ENCODE data around the gene ERC2.

- TF ChIP-seq, protein P1, sequence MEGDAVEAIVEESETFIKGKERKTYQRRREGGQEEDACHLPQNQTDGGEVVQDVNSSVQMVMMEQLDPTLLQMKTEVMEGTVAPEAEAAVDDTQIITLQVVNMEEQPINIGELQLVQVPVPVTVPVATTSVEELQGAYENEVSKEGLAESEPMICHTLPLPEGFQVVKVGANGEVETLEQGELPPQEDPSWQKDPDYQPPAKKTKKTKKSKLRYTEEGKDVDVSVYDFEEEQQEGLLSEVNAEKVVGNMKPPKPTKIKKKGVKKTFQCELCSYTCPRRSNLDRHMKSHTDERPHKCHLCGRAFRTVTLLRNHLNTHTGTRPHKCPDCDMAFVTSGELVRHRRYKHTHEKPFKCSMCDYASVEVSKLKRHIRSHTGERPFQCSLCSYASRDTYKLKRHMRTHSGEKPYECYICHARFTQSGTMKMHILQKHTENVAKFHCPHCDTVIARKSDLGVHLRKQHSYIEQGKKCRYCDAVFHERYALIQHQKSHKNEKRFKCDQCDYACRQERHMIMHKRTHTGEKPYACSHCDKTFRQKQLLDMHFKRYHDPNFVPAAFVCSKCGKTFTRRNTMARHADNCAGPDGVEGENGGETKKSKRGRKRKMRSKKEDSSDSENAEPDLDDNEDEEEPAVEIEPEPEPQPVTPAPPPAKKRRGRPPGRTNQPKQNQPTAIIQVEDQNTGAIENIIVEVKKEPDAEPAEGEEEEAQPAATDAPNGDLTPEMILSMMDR (conservative IDR thresholded peaks at IDR 0.05; ENCODE audit: low read length), result no peak
- TF ChIP-seq EZH2phosphoT487 (IDR thresholded peaks at IDR 0.05; ENCODE audit: borderline replicate concordance, low read depth, low read length), result no peak
These were observed 960.5 kb downstream of the ERC2 start for GRCh38 chr3:55507808-55508207.

Data from OCI-LY7 (cell line).